GM23338 (cell line): Measurements from ENCODE around the gene PDIA5.

Experiments used
- CREB1 ChIP-seq: fragments of 250-450 bp; sonication (Bioruptor Pico); IDR thresholded peaks from 2 replicates; pipeline ENCODE4 v1.5.0; 2020; ENCODE audit warnings: low read depth, mild to moderate bottlenecking, moderate library complexity
- EZH2 ChIP-seq: fragments of 200-600 bp; sonication (generic); IDR thresholded peaks from one replicate; pipeline ENCODE4 v1.8.0; 2017; ENCODE audit warnings: antibody characterized with exemption, mild to moderate bottlenecking, low read depth; ENCODE audit not compliant: unreplicated experiment
- EZH2phosphoT487 ChIP-seq: fragments of 200-600 bp; sonication (generic); IDR thresholded peaks from one replicate; pipeline ENCODE4 v1.8.1; 2018; ENCODE audit warnings: antibody characterized with exemption; ENCODE audit not compliant: unreplicated experiment
- JUNB ChIP-seq: IDR thresholded peaks from one replicate; pipeline ENCODE4 v1.6.1; 2016; ENCODE audit warnings: antibody characterized with exemption; ENCODE audit not compliant: unreplicated experiment
- NANOG ChIP-seq: IDR thresholded peaks from 2 replicates; pipeline ENCODE4 v1.6.1; 2016; ENCODE audit warnings: antibody characterized with exemption, borderline replicate concordance
- POLR2AphosphoS5 ChIP-seq: IDR thresholded peaks from 2 replicates; pipeline ENCODE4 v1.6.1; 2016; ENCODE audit warnings: antibody characterized with exemption, low read depth
- STAT1 ChIP-seq: IDR thresholded peaks from one replicate; pipeline ENCODE4 v1.6.1; 2016; ENCODE audit warnings: antibody characterized with exemption; ENCODE audit not compliant: unreplicated experiment
- ZNF331 ChIP-seq: fragments of 250-450 bp; sonication (Bioruptor Pico); IDR thresholded peaks from 2 replicates; pipeline ENCODE4 v1.5.0; 2020; ENCODE audit warnings: low read depth, mild to moderate bottlenecking, moderate library complexity
- TF ChIP-seq, protein P1 (sequence below), 2 experiments: fragments of 200-600 bp in 1 of 2; sonication (generic) in 1 of 2; conservative IDR thresholded peaks; 2 replicates each; pipeline versions ENCODE4 v1.5.1 to v1.6.1; 2016 to 2017; ENCODE audit warnings: antibody characterized with exemption in 2 of 2, low read depth in 2 of 2, mild to moderate bottlenecking in 2 of 2, moderate library complexity in 1 of 2
- TF ChIP-seq, protein P2 (sequence below): IDR thresholded peaks from one replicate; pipeline ENCODE4 v1.6.1; 2018; ENCODE audit warnings: antibody characterized with exemption; ENCODE audit not compliant: unreplicated experiment

DNA sequence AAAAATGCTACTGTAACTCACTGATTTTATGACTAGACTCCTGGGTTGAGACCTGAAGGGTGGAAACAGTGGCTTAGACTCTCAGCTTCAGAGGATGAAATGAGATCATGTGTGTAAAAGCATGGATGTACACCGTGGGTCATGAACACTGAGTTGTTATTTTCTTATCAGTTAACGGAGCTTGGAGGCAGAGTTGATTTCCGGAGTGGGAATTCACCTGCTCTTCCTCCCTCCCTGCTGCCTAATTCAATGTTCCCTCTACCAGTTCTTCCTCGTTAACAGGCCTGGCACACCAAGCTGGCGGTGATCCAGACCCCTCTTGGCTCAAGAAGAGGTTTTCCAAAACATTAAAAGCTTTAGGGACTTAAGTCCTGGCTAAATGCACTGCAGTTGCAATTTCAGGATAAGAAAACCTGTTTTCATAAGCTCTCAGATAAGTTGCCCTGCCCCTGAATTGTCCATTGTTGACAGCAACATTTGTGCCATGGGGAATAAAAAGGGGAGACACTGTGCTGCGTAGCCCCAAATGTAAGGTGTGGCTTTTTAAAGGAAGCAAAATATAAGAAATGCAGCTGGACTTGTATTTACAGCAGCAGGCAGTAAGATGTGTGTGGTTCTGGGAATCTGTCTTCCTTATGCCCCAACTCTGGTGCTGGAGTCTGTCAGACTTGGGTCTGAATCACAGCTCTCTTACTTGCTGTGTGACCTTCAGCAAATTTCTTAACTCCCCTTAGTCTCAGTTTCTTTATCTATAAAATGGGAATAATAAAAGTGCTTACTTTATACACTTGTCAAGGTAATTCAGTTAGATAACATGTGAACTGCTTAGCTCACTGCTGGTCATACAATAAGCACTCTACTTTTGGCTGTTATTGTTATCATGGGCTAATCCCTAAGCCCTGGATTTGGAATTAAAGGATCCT, 9.9 kb downstream of the PDIA5 start:
- TF ChIP-seq, protein P1, sequence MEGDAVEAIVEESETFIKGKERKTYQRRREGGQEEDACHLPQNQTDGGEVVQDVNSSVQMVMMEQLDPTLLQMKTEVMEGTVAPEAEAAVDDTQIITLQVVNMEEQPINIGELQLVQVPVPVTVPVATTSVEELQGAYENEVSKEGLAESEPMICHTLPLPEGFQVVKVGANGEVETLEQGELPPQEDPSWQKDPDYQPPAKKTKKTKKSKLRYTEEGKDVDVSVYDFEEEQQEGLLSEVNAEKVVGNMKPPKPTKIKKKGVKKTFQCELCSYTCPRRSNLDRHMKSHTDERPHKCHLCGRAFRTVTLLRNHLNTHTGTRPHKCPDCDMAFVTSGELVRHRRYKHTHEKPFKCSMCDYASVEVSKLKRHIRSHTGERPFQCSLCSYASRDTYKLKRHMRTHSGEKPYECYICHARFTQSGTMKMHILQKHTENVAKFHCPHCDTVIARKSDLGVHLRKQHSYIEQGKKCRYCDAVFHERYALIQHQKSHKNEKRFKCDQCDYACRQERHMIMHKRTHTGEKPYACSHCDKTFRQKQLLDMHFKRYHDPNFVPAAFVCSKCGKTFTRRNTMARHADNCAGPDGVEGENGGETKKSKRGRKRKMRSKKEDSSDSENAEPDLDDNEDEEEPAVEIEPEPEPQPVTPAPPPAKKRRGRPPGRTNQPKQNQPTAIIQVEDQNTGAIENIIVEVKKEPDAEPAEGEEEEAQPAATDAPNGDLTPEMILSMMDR (conservative IDR thresholded peaks at IDR 0.05; ENCODE audit: low read depth in 2 of 2): no peak
- TF ChIP-seq POLR2AphosphoS5 (no peak), JUNB (no peak), EZH2 (no peak), CREB1 (CRISPR knock-in tag) (no peak), NANOG (no peak), ZNF331 (CRISPR knock-in tag) (no peak), EZH2phosphoT487 (no peak), STAT1 (no peak)
- TF ChIP-seq, protein P2, sequence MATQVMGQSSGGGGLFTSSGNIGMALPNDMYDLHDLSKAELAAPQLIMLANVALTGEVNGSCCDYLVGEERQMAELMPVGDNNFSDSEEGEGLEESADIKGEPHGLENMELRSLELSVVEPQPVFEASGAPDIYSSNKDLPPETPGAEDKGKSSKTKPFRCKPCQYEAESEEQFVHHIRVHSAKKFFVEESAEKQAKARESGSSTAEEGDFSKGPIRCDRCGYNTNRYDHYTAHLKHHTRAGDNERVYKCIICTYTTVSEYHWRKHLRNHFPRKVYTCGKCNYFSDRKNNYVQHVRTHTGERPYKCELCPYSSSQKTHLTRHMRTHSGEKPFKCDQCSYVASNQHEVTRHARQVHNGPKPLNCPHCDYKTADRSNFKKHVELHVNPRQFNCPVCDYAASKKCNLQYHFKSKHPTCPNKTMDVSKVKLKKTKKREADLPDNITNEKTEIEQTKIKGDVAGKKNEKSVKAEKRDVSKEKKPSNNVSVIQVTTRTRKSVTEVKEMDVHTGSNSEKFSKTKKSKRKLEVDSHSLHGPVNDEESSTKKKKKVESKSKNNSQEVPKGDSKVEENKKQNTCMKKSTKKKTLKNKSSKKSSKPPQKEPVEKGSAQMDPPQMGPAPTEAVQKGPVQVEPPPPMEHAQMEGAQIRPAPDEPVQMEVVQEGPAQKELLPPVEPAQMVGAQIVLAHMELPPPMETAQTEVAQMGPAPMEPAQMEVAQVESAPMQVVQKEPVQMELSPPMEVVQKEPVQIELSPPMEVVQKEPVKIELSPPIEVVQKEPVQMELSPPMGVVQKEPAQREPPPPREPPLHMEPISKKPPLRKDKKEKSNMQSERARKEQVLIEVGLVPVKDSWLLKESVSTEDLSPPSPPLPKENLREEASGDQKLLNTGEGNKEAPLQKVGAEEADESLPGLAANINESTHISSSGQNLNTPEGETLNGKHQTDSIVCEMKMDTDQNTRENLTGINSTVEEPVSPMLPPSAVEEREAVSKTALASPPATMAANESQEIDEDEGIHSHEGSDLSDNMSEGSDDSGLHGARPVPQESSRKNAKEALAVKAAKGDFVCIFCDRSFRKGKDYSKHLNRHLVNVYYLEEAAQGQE: no peak
